GM21360 (cell line): Measurements from ENCODE around the gene RTP5.
"Not testable (repeated sequence)": the region's sequence is repeated elsewhere in the genome, so short reads cannot be mapped to it uniquely, and the experiment has no call there.

Experiments used
- ATAC-seq: cut with Tn5 transposase; IDR thresholded peaks from one replicate; pipeline ENCODE4 v1.9.1; 2021; ENCODE audit warnings: mild to moderate bottlenecking, moderate library complexity; ENCODE audit not compliant: unreplicated experiment

RTP5 gene

GRCh38 chr2:241913703-241914102 lies 44.2 kb downstream of the RTP5 start:
- ATAC-seq, result no peak

DNA sequence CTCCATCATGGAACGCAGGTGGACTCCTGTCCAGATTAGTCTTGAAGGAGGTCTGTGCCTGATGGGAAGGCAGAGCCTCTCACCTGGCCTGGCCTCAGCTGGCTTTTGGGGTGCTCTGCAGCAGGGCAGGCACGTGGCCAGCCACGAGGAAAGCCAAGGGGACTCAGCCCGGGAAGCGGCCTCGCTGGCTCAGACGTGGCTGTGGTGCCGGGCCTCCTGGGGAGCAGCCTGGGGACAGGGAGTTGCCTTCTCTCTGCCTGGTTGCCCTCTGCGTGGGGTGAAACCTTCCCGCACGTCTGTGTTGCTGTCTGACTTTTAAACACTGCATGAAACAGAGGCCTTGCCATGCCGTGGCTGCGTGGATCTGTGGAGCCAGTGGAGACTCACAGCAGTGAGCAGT lies 45.0 kb downstream of the RTP5 start:
- no peak for ATAC-seq

DNA sequence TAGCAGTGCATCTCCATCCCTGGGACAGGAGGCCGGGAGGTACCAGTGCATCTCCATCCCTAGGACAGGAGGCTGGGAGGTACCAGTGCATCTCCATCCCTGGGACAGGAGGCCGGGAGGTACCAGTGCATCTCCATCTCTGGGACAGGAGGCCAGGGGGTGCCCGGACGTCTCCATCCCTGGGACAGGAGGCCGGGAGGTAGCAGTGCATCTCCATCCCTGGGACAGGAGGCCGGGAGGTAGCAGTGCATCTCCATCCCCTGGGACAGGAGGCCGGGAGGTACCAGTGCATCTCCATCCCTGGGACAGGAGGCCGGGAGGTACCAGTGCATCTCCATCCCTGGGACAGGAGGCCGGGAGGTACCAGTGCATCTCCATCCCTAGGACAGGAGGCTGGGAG lies 52.1 kb downstream of the RTP5 start:
- not testable (repeated sequence) for ATAC-seq

DNA sequence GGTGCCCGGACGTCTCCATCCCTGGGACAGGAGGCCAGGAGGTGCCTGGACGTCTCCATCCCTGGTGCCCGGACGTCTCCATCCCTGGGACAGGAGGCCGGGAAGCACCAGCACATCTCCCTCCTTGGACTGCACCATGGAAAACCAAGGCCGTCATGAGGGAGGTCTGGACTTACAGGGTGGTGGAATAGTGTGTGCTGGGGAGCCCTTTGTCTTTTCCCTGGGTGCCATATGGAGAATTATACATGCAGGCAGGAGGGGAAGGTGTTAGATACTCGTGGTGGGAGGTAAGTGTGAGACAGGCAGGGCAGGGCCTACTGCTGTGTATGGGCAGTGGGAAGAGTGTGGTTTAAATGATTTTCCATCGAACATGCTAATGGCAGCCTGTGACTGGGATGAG lies 52.9 kb downstream of the RTP5 start:
- ATAC-seq, result no peak

GRCh38 chr2:241922816-241923601 lies 53.5 kb downstream of the RTP5 start:
- not testable (repeated sequence) for ATAC-seq
